ENCODE data around the gene TBCCD1.
"Not testable (repeated sequence)": the region's sequence is repeated elsewhere in the genome, so short reads cannot be mapped to it uniquely, and the experiment has no call there.

The TBCCD1 gene

GRCh38 chr3:186596568-186597287, 29.6 kb upstream of the TBCCD1 start:
- DNase-seq: peak; percentile 45

GRCh38 chr3:186594591-186595113, 27.5 kb upstream of the TBCCD1 start:
- no peak for DNase-seq

- DNase-seq: no peak
These were observed 26.7 kb upstream of the TBCCD1 start for GRCh38 chr3:186593862-186594261.

DNA sequence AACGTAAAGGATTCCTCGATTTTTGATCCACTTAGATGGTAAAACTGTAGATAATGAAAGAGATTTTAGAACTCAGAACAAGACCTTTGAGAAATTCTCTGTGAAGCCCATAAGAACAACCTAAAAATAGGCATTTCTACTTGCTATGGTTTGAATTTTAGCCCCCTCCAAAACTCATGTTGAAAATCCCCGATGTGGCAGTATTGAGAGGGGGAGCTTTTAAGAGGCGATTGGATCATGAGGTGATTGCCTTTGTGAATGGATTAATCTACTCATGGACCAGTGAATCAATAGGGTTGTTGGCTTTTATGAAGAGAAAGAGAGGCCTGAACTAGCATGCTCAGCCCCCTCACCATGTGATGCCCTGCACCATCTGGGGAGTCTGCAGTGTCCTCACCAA, 25.5 kb upstream of the TBCCD1 start:
- no peak for DNase-seq

- no peak for DNase-seq
These were observed 23.6 kb upstream of the TBCCD1 start for GRCh38 chr3:186590580-186591295.

DNA sequence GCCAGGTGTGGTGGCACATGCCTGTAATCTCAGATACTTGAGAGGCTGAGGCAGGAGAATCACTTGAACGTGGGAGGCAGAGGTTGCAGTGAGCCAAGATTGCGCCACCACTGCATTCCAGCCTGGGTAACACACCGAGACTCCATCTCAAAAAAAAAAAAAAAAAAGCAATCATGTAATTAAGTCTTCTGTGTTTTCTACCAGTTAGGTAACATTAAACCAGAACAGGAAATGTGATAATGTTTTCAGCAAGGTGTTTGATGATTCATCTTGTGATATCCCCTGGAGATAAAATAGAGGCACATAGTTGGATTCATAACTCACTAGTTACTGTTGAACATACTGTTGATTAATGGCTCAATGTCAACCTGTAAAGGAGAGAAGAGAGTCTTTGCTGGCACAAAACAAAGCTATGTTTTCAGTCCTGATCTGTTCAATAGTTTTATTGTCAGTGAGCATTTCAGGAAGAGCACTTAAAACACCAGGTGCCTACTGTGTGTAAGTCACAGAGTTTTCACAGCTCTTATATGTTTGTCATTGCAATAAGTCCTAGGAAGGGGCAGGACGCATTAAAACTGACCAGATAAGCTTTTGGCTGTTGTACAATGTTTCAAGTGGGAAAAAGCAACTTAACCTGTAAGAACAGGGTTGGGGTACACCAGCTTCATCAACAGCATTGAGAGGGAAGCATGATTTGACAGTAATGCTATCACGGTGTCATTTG, 22.9 kb upstream of the TBCCD1 start:
- DNase-seq: peak; percentile 25

- DNase-seq: peak; percentile 22
These were observed 22.0 kb upstream of the TBCCD1 start for GRCh38 chr3:186589121-186589520.

- no peak for DNase-seq
These were observed 21.5 kb upstream of the TBCCD1 start for GRCh38 chr3:186588632-186589031.

DNA sequence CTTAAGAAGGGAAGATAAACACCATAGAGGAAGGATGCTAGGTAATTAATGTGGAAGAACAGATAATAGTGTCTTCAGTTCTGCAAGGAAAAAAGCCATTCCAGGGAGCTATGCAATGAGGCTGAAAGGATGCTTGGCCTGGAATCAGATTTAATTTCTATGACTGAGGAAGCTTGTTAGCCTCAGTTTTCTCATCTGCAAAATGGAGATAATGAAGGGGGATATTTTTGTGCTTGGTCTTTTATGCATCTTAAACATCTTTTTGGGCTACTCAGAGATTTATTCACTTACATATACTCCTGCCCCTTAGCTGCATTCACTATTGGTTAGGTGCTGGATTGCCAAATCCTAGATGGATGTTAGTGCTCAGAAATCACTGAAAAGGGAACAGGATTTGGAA, 20.0 kb upstream of the TBCCD1 start:
- DNase-seq: no peak

DNA sequence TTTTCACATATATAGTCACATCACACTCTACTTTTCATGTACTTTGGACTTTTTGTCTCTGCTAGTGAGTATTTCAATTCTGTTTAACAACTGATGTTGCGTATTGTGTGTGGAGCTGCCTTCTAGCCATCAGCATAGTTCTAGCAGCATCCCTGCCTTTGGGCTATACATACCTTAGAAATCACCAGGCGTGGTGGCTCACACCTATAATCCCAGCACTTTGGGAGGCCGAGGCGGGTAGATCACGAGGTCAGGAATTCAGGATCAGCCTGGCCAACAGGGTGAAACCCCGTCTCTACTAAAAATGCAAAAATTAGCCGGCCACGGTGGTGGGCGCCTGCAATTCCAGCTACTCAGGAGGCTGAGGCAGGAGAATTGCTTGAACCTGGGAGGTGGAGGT, 19.1 kb upstream of the TBCCD1 start:
- DNase-seq: not testable (repeated sequence)

DNA sequence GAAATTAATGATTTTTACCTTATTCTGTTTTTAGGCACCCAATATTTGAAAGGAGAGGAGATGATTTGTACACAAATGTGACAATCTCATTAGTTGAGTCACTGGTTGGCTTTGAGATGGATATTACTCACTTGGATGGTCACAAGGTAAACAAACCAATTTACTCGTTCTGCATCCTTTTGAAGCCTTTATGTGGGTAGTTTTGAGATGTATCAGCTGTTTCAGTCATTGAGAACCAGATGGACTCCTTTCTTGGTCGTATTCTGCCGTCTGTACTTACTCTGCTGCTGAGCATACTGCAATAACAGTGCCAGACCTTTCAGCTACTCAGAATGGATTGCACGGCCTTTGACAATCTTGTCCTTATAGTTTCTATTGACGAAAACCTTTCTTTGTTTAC, 16.7 kb upstream of the TBCCD1 start:
- DNase-seq: no peak

- DNase-seq: no peak
These were observed 15.4 kb upstream of the TBCCD1 start for GRCh38 chr3:186582541-186582940.

GRCh38 chr3:186580785-186581184, 13.6 kb upstream of the TBCCD1 start:
- no peak for DNase-seq

DNA sequence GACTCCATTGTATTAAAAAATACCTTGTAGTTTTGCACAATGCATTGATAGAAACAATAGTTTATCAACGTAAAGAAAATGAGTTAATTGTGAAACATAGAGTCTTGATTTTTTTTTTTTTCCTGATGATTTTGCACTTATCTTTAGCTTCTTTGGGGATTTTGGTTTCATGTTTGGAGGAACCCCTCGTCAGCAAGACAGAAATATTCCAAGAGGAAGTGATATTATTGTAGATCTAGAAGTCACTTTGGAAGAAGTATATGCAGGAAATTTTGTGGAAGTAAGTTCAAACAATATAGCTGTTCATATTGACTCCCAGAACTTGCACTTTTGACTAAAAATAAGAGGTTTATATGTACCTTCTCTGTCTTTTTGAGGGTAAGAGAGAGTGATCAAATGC, 10.4 kb upstream of the TBCCD1 start:
- DNase-seq: no peak

- DNase-seq: no peak
These were observed 4.5 kb upstream of the TBCCD1 start for GRCh38 chr3:186571644-186572013.

DNA sequence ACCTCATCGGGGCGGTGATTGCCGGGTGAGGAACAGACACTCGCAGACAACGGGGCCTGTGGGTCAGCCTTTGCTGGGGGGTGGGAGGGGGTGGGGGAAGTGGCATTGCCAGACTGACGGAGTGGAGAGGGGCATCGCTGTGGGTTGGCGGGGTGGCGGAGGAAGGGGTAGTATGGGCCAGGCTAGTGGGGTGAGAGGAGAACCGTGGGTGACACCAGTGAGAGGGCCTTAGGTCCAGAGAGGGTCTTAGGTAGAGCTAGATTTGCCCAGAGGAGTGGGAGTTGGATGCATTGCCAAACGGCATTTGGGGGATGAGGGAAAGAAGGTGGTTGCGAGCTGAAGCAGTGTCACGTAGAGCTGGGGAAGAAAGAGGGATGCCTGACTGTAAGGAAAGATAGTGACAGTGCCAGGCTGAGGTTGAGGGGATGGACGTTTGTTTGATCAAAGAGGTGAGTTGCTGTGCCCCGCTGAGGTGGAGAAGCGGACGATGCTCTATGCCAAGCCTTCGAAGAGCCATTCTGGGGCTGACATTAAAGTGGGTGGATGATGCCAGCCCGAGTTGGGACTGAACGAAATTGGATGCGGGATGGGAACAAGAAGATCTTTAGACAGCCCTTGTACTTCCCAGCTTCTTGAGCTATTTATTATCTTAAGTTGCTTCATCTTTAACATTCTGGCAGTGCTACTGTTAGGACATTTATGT, 4.0 kb upstream of the TBCCD1 start:
- DNase-seq: no peak

- DNase-seq: peak; percentile 100
These were observed 3.2 kb upstream of the TBCCD1 start, which contains the start of gene DNAJB11 for GRCh38 chr3:186570096-186570940. Gene DNAJB11 (plus strand): TSS chr3:186570720. CDS start chr3:186570898, 178 bp downstream.

GRCh38 chr3:186569779-186570095, 2.6 kb upstream of the TBCCD1 start:
- DNase-seq: no peak

- DNase-seq: not testable (repeated sequence)
These were observed 2.2 kb upstream of the TBCCD1 start for GRCh38 chr3:186569361-186569760.

- DNase-seq: no peak
These were observed 417 bp downstream of the TBCCD1 start for GRCh38 chr3:186566772-186567071.

DNA sequence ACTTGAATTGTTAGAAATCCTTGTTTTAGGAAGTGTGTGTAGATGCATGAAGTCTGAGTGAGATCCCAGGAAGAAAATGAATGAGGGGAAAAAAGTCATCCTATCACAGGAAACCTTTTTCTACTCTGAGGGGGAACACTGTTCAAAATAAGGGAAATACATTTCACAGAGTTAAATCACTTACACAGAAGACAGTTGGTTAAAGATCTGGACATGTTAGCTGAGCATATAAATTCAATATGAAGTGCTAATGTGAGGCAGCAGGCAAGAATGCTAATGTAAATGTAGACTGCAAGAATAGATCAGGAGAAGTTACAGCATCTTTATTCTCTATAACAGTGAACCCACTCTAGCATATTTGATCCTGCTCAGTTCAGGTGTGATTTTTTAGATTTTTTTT, 2.6 kb downstream of the TBCCD1 start:
- no peak for DNase-seq

DNA sequence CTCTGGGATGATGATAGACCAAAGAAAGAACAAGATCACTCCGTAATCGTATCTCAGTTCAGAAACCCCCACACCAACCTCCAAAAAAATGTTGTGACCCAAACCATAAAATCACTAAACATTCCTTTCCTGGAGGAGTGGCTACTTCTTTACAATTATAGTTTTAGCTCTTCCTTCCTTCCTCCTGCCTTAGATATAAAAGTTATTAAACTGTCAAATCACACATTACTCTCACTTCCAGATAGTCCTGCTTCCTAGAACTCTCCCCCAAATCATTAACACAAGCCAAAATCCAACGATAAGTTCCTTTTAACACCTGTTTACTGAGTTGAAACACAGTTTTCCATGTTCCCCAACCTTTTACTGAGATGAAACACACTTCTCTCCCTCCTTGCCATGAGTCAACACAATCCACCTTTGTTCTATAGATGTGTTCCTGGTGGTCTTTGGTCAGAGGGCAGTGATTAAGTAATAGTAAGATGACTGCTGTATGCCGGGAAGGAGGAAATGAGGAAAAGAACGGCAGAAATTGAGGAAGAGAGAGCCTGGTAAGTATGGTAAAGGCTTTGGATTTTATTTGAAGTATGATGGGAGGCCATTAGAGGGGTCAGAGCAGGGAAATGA, 14.6 kb downstream of the TBCCD1 start:
- no peak for DNase-seq

All from fibroblast of skin of right biceps (primary cell).